ENCODE measurements around the gene CFAP70. TPM values are rescaled to one million over a fixed set of nuclear protein-coding genes. Genes with fewer than 3 reads are reported as not detected.

CFAP70 gene
- total RNA-seq, 2 experiments from 2014 or later: 0.20 to 0.31 TPM

DNA sequence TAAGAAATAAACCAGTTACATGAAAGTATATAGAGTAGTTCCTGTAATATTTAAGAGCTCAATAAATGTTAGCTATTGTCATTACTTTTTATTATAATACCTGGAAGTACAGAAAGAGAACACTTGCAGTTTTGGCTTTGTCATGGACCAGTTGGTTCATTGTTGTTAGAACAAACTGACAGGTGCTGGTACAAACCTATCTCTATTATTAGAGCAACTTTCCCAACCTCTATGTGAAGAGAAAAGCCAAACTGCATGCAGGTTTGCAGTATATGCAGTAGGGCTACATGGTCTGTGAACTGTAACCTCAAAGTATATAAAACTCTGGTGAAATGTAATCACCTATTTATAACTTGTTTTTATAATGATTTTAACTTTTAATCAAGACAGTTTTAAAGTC is 132.0 kb downstream of the CFAP70 start:
- Mint-ChIP-seq H3K4me3 (no peak overlapping the region), H3K27ac (no peak overlapping the region), H3K4me1 (ENCODE audit: low read depth) (no peaks in the 10 kb centered on the region), H3K36me3 (ENCODE audit: low read depth) (peaks cover 5% of the 10 kb centered on the region), H3K27me3 (ENCODE audit: low read depth) (no peaks in the 10 kb centered on the region), H3K9me3 (no peaks in the 10 kb centered on the region)
- intact Hi-C loops (cut with micrococcal nuclease): no loop called here
- no peak for DNase-seq
- CTCF ChIA-PET: interaction anchor here (1.1 kb wide), 1 partner anchor 13 kb away, joined by 3 read pairs; no protein-coding TSS in a partner anchor

DNA sequence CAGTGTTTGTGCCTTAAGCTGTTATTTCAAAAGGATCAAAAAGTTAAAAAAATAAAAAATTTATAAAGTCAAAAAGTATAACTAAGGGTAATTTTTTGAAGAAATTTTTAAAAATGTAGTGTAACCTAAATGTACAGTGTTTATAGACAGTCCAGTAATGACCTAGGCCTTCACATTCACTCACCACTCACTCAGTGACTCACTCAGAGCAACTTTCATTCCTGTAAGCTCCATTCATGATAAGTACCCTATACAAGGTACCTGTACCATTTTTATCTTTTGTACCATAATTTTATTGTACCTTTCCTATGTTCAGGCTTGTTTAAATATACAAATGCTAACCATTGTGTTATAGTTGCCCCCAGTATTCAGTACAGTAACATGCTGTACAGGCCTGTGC is 133.1 kb downstream of the CFAP70 start:
- CTCF ChIA-PET: no interaction called here
- no peak overlapping the region for H3K27ac Mint-ChIP-seq
- DNase-seq: no peak
- H3K4me3 Mint-ChIP-seq: no peak overlapping the region
- H3K27me3 Mint-ChIP-seq (ENCODE audit: low read depth): no peaks in the 10 kb centered on the region
- intact Hi-C loops (cut with micrococcal nuclease): no loop called here
- H3K9me3 Mint-ChIP-seq: no peaks in the 10 kb centered on the region
- no peaks in the 10 kb centered on the region for H3K4me1 Mint-ChIP-seq (ENCODE audit: low read depth)
- no peaks in the 10 kb centered on the region for H3K36me3 Mint-ChIP-seq (ENCODE audit: low read depth)

DNA sequence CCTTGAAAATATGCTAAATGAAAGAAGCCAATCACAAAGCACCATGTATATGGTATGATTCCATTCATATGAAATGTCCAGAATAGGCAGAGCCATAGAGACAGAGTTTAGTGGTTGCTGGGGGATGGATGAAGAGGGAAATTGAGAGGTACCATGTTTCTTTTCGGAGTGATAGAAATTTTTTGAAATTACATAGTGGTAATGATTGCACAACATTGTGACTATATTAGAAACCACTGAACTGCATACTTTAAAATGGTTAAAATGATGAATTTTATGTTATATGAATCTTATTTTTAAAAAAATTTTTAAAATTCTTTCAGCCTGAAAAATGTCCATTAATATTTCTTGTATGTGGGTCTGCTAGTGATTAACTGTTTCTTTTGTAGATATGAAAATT is 137.7 kb downstream of the CFAP70 start:
- H3K27me3 Mint-ChIP-seq (ENCODE audit: low read depth): no peaks in the 10 kb centered on the region
- peaks cover 11% of the 10 kb centered on the region for H3K36me3 Mint-ChIP-seq (ENCODE audit: low read depth)
- intact Hi-C loops (cut with micrococcal nuclease): no loop called here
- CTCF ChIA-PET: no interaction called here
- H3K4me3 Mint-ChIP-seq: no peak overlapping the region
- H3K27ac Mint-ChIP-seq: no peak overlapping the region
- no peak for DNase-seq
- no peaks in the 10 kb centered on the region for H3K9me3 Mint-ChIP-seq
- H3K4me1 Mint-ChIP-seq (ENCODE audit: low read depth): no peaks in the 10 kb centered on the region

DNA sequence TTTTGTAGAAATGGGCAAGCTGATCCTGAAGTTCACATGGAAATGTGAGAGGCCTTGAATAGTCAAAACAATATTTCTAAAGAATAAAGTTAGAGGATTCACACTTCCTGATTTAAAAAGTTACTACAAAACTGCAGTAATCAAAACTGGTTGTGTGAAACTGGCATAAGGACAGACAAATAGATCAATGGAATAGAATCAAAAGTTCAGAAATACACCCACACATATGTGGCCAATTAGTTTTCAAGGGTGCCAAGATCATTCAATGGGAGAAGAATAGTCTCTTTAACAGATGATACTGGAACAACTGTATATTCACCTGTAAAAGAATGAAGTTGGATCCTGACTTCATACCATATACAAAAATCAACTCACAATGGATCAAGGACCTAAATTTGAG is 139.3 kb downstream of the CFAP70 start:
- CTCF ChIA-PET: no interaction called here
- peaks cover 18% of the 10 kb centered on the region for H3K36me3 Mint-ChIP-seq (ENCODE audit: low read depth)

DNA sequence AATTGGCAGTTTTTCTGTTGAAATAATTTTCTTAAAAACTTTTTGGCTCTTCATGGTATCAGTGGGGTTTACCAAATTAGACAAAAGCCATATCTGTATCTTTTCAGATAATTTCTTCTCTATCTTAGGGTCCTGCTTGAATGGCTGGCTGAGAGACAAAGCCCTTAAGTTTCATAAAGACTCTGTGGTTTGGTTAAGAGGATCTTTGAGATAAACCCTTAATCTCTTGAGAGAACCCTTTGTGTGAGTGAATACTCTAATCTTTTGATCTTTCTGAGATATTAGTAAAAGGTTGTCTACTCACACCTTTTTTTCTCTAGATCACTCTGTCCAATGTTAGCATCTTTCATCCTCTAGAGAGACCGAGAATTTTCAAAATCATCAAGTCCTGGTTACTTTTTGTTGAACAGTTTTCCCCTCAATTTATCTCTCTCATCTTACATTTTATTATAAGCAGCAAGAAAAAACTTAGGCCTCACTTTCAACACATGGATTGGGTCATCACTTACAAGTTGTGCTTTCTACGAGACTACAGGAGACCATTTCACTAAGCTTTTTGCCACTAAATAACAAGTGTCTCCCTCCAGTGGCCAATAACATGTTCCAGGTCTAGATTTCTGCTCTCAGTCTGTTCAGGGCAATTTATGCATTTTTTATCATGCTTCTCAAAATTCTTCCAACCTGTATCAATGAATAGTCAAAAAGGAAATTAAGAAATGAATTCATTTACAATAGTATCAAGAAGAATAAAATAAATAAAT is 140.1 kb downstream of the CFAP70 start:
- H3K36me3 Mint-ChIP-seq (ENCODE audit: low read depth): peaks cover 24% of the 10 kb centered on the region
- intact Hi-C loops (cut with micrococcal nuclease): no loop called here
- no peak for DNase-seq
- no peaks in the 10 kb centered on the region for H3K27me3 Mint-ChIP-seq (ENCODE audit: low read depth)
- no peaks in the 10 kb centered on the region for H3K9me3 Mint-ChIP-seq
- no peaks in the 10 kb centered on the region for H3K4me1 Mint-ChIP-seq (ENCODE audit: low read depth)
- no peak overlapping the region for H3K27ac Mint-ChIP-seq
- CTCF ChIA-PET: interaction anchor here (0.6 to 0.7 kb wide), 2 partner anchors 295 to 1030 kb away, joined by 3 to 5 read pairs; no protein-coding TSS in a partner anchor
- H3K4me3 Mint-ChIP-seq: no peak overlapping the region

More for the DNA sequence above, 139.3 kb downstream of the CFAP70 start:
- Mint-ChIP-seq H3K27me3 (ENCODE audit: low read depth) (no peaks in the 10 kb centered on the region), H3K4me3 (no peak overlapping the region), H3K9me3 (no peaks in the 10 kb centered on the region), H3K4me1 (ENCODE audit: low read depth) (no peaks in the 10 kb centered on the region), H3K27ac (no peak overlapping the region)
- no peak for DNase-seq
- intact Hi-C loops (cut with micrococcal nuclease): no loop called here

DNA sequence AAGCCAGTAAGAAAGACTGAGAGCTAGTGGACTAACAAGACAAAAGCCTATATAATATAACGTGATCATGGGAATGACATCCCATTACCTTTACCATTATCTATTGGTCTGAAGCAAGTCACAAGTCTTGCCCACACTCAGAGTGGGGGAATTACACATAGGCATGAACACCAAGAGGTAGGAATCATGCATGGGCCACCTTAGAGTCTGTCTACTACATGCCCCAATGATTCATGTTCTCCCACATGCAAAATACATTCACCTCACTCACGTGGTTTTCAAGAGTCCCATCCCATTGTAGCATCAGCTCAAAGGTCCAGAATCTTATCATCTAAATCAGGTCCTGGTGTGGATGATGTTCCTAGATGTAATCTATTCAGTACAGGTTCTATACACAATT is 141.0 kb downstream of the CFAP70 start:
- H3K27ac Mint-ChIP-seq: no peak overlapping the region
- H3K27me3 Mint-ChIP-seq (ENCODE audit: low read depth): no peaks in the 10 kb centered on the region
- no peaks in the 10 kb centered on the region for H3K9me3 Mint-ChIP-seq
- H3K4me3 Mint-ChIP-seq: no peak overlapping the region
- CTCF ChIA-PET: interaction anchor here (0.6 kb wide), 1 partner anchor 692 kb away, joined by 3 read pairs; no protein-coding TSS in a partner anchor
- no peak for DNase-seq
- H3K36me3 Mint-ChIP-seq (ENCODE audit: low read depth): peaks cover 32% of the 10 kb centered on the region
- no peaks in the 10 kb centered on the region for H3K4me1 Mint-ChIP-seq (ENCODE audit: low read depth)
- intact Hi-C loops (cut with micrococcal nuclease): no loop called here

DNA sequence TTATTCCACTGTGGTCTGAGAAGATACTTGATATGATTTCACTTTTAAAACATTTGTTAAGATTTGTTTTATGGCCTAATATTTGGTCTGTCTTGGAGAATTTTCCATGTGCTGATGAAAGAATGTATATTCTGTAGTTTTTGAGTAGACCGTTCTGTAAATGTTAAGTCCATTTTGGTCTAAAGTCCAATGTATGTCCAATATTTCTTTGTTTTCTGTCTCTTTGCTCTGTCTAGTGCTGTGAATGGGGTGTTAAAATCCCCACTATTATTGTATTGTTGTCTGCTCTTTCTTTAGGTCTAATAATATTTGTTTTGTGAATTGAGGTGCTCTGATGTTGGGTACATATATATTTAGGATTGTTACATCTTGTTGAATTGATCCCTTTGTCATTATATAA is 142.9 kb downstream of the CFAP70 start:
- Mint-ChIP-seq H3K36me3 (ENCODE audit: low read depth) (peaks cover 34% of the 10 kb centered on the region), H3K27me3 (ENCODE audit: low read depth) (no peaks in the 10 kb centered on the region), H3K27ac (no peak overlapping the region), H3K4me1 (ENCODE audit: low read depth) (no peaks in the 10 kb centered on the region), H3K4me3 (no peak overlapping the region), H3K9me3 (no peaks in the 10 kb centered on the region)
- DNase-seq: no peak
- intact Hi-C loops (cut with micrococcal nuclease): no loop called here
- CTCF ChIA-PET: no interaction called here

DNA sequence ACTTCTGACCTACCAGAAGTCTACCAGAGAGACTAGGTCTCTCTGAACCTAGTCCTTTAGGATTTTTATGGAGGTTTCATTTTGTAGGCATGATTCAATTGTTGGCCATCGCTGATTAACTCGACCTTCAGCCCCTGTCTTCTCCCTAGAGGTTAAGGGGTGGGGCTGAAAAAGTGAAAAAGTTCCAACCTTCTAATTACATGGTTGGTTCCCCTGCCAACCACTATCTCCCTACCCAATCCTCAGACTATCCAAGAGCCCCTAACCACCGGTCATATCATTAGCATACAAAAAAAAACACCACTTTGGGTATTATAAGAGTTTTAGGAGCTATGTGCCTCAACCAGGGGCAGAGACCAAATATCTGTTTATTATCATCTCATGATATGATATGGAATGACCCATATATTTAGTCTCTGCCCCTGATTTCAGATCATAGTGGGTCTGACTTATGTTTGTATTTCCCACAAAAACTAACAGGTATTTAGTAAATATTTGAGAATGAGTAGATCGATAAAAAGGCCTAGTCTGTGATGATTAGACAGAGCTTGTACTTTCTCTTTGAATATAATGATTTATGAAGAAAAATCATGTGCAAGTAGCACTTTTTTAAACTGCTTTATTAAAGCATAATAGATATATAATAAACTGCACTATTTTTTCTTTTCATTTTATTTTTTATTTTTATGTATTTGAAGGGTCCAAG is 147.4 kb downstream of the CFAP70 start:
- Mint-ChIP-seq H3K27me3 (ENCODE audit: low read depth) (no peaks in the 10 kb centered on the region), H3K4me3 (no peak overlapping the region), H3K4me1 (ENCODE audit: low read depth) (no peaks in the 10 kb centered on the region), H3K9me3 (no peaks in the 10 kb centered on the region), H3K27ac (no peak overlapping the region), H3K36me3 (ENCODE audit: low read depth) (peaks cover 28% of the 10 kb centered on the region)
- no peak for DNase-seq
- CTCF ChIA-PET: interaction anchor here (0.6 to 1.2 kb wide), 3 partner anchors 39 to 1698 kb away, joined by 3 to 5 read pairs (median 3); no protein-coding TSS in a partner anchor
- intact Hi-C loops (cut with micrococcal nuclease): no loop called here

DNA sequence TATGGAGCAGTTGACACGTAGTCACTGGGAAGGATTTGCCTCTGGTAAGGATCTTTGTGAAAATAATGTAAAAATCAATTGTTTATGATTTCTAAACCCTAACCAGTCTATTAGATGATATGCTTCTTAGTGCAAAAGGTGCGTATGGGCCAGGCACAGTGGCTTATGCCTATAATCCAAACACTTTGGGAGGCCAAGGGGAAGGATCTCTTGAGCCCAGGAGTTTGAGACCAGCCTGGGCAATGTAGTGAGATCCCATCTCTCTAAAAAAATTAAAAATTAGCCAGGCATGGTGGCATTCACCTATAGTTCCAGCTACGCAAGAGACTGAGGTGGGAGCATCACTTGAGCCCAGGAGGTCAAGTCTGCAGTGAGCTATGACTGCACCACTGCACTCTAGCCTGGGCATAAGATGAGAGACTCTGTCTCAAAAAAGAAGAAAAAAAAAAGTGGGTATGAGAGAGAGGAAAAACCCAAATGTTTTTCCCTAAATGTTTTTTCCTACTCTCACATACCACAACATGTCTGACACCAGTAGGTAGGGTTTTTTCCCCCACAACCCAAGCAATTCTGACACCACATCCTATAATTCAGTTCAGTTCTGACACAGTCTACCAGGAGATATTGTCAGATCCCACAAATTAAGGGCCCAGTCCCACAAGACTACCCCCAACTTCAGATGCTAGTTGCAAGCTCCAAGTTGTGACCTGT is 148.1 kb downstream of the CFAP70 start:
- Mint-ChIP-seq H3K4me1 (ENCODE audit: low read depth) (no peaks in the 10 kb centered on the region), H3K27ac (no peak overlapping the region), H3K4me3 (no peak overlapping the region), H3K9me3 (no peaks in the 10 kb centered on the region), H3K27me3 (ENCODE audit: low read depth) (no peaks in the 10 kb centered on the region), H3K36me3 (ENCODE audit: low read depth) (peaks cover 28% of the 10 kb centered on the region)
- intact Hi-C loops (cut with micrococcal nuclease): no loop called here
- DNase-seq: no peak
- CTCF ChIA-PET: interaction anchor here (1.2 kb wide), 1 partner anchor 39 kb away, joined by 5 read pairs; no protein-coding TSS in a partner anchor

DNA sequence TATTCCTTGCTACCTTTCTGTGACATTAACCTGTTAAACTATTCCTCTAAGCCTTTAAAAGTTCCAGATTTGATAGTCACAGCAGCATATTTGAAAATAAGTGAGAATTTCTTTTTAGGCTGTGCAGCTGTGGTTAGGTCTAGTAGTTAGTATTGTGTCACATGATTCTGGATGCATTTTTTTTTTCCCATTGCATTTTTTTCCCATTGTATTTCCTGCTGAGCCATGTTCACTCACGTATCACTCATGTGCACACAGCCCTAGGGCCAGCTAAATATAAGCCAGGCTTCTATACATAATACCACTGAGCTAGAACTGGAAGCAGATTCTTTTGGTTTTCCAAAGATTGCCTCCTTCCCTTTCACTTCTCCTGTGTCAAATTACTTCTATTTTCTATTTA is 149.0 kb downstream of the CFAP70 start:
- H3K27ac Mint-ChIP-seq: no peak overlapping the region
- no peaks in the 10 kb centered on the region for H3K9me3 Mint-ChIP-seq
- CTCF ChIA-PET: no interaction called here
- peaks cover 27% of the 10 kb centered on the region for H3K36me3 Mint-ChIP-seq (ENCODE audit: low read depth)
- H3K4me3 Mint-ChIP-seq: no peak overlapping the region
- H3K4me1 Mint-ChIP-seq (ENCODE audit: low read depth): no peaks in the 10 kb centered on the region
- DNase-seq: no peak
- H3K27me3 Mint-ChIP-seq (ENCODE audit: low read depth): no peaks in the 10 kb centered on the region
- intact Hi-C loops (cut with micrococcal nuclease): no loop called here

DNA sequence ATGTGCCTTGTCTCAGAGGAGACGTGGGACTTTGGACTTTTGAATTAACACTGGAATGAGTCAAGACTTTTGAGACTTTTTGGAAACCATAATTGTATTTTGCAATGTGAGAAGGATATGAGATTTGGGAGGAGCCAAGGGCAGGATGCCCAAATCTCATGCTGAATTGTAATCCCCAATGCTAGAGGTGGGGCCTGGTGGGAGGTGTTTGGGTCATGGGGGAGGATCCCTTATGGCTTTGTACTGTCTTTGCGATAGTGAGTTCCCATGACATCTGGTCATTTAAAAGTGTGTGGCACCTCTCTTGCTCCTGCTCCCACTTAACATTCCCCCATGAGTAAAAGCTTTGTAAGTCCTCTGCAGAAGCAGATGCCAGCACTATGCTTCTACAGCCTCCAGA is 150.8 kb downstream of the CFAP70 start:
- DNase-seq: no peak
- H3K36me3 Mint-ChIP-seq (ENCODE audit: low read depth): peaks cover 13% of the 10 kb centered on the region
- intact Hi-C loops (cut with micrococcal nuclease): no loop called here
- H3K4me3 Mint-ChIP-seq: no peak overlapping the region
- CTCF ChIA-PET: no interaction called here
- H3K9me3 Mint-ChIP-seq: no peaks in the 10 kb centered on the region
- H3K4me1 Mint-ChIP-seq (ENCODE audit: low read depth): no peaks in the 10 kb centered on the region
- no peaks in the 10 kb centered on the region for H3K27me3 Mint-ChIP-seq (ENCODE audit: low read depth)
- no peak overlapping the region for H3K27ac Mint-ChIP-seq

DNA sequence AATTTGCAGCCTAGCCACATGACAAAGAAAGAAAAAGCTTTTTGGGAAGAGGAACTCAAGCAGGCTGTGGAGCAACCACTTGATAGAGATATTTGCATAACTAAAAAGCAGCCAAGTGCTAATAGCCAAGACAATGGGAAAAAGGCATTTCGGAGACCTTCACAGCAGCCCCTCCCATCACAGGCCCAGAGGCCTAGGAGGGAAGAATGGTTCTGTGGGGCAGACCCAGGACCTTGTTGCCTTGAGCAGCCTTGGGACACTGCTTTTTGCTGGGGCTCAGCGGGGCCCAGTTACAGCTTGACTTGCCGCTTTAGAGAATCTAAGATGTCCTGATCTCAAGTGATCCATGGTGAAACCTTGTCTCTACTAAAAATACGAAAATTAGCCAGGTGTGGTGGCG is 152.3 kb downstream of the CFAP70 start:
- Mint-ChIP-seq H3K36me3 (ENCODE audit: low read depth) (peaks cover 9% of the 10 kb centered on the region), H3K27ac (no peak overlapping the region), H3K4me1 (ENCODE audit: low read depth) (no peaks in the 10 kb centered on the region), H3K9me3 (no peaks in the 10 kb centered on the region), H3K4me3 (no peak overlapping the region), H3K27me3 (ENCODE audit: low read depth) (no peaks in the 10 kb centered on the region)
- intact Hi-C loops (cut with micrococcal nuclease): no loop called here
- CTCF ChIA-PET: no interaction called here
- no peak for DNase-seq

Measured in activated naive CD4-positive, alpha-beta T cell treated with anti-CD3 and anti-CD28 coated beads for 36 hours (primary cell).